Measurements from ENCODE around the gene TMEM63C. TPM values are rescaled to one million over a fixed set of nuclear protein-coding genes. Genes with fewer than 3 reads are reported as not detected.

Gene TMEM63C
- total and polyA plus RNA-seq, 2 donors: 0.24 to 0.64 TPM

DNA sequence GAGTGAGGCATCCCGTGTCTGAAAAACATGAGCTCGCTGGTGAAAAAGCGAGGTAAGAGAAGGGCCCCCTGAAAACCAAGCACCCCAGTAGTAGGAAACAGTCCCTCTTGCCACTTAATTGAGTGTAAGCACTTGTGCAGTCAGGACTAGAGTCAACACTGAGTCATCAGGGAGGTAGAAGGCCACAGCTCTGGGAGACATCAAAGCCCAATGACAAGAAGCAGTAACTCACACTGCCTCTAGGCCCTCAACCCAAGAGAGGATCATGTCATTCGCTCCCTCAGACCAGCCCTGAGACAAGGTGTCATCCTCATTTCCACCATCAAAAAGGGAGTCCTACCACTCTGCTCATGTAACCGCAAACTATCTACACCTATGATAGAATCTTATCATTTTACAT lies 121.3 kb downstream of the TMEM63C start:
- H3K27ac ChIP-seq (ENCODE audit: low read depth in 1 of 2, low read length in 1 of 2): no peak overlapping the region
- no peak for DNase-seq (ENCODE audit: low read depth in 6 of 9, low spot score in 9 of 9)
- WGBS: 97% methylated on average over 5 of the region's 5 CpGs
- no peak overlapping the region for H3K4me3 ChIP-seq (ENCODE audit: low read length in 2 of 2)
- H3K27me3 ChIP-seq (ENCODE audit: control insufficient read depth in 2 of 2, insufficient read depth in 1 of 2, low read length in 1 of 2): no peaks in the 10 kb centered on the region
- no peaks in the 10 kb centered on the region for H3K36me3 ChIP-seq (ENCODE audit: control insufficient read depth in 2 of 2, insufficient read depth in 2 of 2, low read length in 1 of 2)
- no peaks in the 10 kb centered on the region for H3K9me3 ChIP-seq (ENCODE audit: control insufficient read depth in 2 of 2, insufficient read depth in 1 of 2, low read length in 1 of 2)
- H3K4me1 ChIP-seq (ENCODE audit: control insufficient read depth in 2 of 2, insufficient read depth in 2 of 2, low read length in 2 of 2): peaks cover 0 to 3% of the 10 kb centered on the region in 2 donors

DNA sequence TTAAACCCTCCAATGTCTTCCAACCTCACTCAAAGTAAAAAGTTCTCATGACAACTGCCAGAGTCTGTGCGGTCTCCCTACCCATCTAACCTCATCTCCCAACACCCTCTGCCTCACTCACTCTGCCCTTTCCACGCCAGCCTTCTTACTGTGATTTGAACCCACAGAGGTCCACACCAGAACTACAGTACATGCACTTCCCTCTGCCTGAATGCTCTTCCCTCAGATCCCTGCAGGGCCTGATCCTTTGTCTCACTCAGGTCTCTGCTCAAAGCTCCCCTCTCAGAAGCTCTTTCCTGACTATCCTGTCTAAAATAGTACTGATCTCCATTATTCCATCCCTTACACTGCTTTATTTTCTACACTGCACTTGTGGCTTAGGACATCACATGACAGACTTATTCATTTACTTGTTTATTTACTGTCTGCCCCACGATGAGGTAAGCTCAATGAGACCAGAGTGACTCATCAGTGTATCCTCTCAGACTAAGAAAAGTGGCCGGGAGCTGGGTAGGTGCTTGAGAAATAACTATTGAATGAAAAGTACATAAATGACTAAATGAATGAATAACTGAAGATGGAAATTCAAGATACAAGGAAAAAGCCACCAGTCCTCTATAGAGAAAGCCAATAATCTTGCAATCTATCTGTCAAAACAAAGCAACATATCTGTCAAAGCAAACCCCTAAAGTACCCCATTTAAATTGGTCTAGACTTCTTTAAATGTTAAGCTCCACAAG lies 122.0 kb downstream of the TMEM63C start:
- no peak overlapping the region for H3K27ac ChIP-seq (ENCODE audit: low read depth in 1 of 2, low read length in 1 of 2)
- no peak for DNase-seq (ENCODE audit: low read depth in 6 of 9, low spot score in 9 of 9)
- H3K9me3 ChIP-seq (ENCODE audit: control insufficient read depth in 2 of 2, insufficient read depth in 1 of 2, low read length in 1 of 2): no peaks in the 10 kb centered on the region
- H3K4me1 ChIP-seq (ENCODE audit: control insufficient read depth in 2 of 2, insufficient read depth in 2 of 2, low read length in 2 of 2): peaks cover 0 to 3% of the 10 kb centered on the region in 2 donors
- WGBS: 88% methylated on average over 4 of the region's 4 CpGs
- no peaks in the 10 kb centered on the region for H3K36me3 ChIP-seq (ENCODE audit: control insufficient read depth in 2 of 2, insufficient read depth in 2 of 2, low read length in 1 of 2)
- no peak overlapping the region for H3K4me3 ChIP-seq (ENCODE audit: low read length in 2 of 2)
- H3K27me3 ChIP-seq (ENCODE audit: control insufficient read depth in 2 of 2, insufficient read depth in 1 of 2, low read length in 1 of 2): no peaks in the 10 kb centered on the region

DNA sequence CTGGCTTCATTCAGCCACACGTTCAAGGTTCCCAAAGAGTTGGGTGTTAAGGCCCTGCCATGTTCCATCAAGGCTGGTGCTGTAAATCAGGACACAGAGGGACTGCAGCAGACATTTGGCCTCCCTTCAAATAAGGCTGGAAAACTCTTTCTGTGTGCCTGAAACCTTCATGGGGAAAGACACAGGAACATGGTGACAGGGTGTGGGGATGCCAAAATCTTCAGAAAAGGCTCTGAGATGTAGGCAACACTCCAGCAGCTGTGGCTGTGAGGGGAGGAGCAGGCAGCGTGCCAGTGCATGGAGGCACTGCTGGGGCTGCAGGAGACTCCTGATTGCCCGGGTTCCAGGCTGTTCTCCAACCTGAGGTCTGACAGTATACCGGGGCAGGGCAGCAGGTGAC lies 124.1 kb downstream of the TMEM63C start:
- no peak overlapping the region for H3K4me3 ChIP-seq (ENCODE audit: low read length in 2 of 2)
- no peak overlapping the region for H3K27ac ChIP-seq (ENCODE audit: low read depth in 1 of 2, low read length in 1 of 2)
- peaks cover 3 to 8% of the 10 kb centered on the region in 2 donors for H3K4me1 ChIP-seq (ENCODE audit: control insufficient read depth in 2 of 2, insufficient read depth in 2 of 2, low read length in 2 of 2)
- WGBS: 94% methylated on average over 4 of the region's 4 CpGs
- H3K36me3 ChIP-seq (ENCODE audit: control insufficient read depth in 2 of 2, insufficient read depth in 2 of 2, low read length in 1 of 2): no peaks in the 10 kb centered on the region
- no peak for DNase-seq (ENCODE audit: low read depth in 6 of 9, low spot score in 9 of 9)
- H3K27me3 ChIP-seq (ENCODE audit: control insufficient read depth in 2 of 2, insufficient read depth in 1 of 2, low read length in 1 of 2): no peaks in the 10 kb centered on the region
- no peaks in the 10 kb centered on the region for H3K9me3 ChIP-seq (ENCODE audit: control insufficient read depth in 2 of 2, insufficient read depth in 1 of 2, low read length in 1 of 2)

DNA sequence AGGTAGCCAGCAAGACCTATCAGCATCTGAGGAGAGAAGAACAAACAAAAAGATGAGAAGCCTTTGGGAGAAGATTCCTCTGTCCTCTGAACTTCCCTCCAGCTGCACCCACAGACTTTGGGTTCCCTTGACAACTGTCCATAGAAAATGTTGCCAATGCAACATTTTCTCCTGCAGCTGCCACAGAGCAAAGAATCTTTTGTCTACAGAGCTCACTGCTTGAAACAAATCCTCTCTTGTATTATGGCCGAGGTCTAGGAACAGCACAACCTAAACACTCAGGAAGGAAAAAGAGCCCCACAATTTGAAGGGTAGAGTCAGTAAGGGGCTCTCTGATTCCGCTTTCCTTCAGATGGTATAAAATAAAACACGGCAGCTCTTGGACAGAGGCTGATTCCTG lies 124.8 kb downstream of the TMEM63C start:
- Histone ChIP-seq H3K9me3 (ENCODE audit: control insufficient read depth in 2 of 2, insufficient read depth in 1 of 2, low read length in 1 of 2) (no peaks in the 10 kb centered on the region), H3K36me3 (ENCODE audit: control insufficient read depth in 2 of 2, insufficient read depth in 2 of 2, low read length in 1 of 2) (no peaks in the 10 kb centered on the region), H3K4me1 (ENCODE audit: control insufficient read depth in 2 of 2, insufficient read depth in 2 of 2, low read length in 2 of 2) (peaks cover 3 to 6% of the 10 kb centered on the region in 2 donors), H3K4me3 (ENCODE audit: low read length in 2 of 2) (no peak overlapping the region), H3K27ac (ENCODE audit: low read depth in 1 of 2, low read length in 1 of 2) (no peak overlapping the region), H3K27me3 (ENCODE audit: control insufficient read depth in 2 of 2, insufficient read depth in 1 of 2, low read length in 1 of 2) (no peaks in the 10 kb centered on the region)
- 95% methylated on average over 3 of the region's 3 CpGs for WGBS
- no peak for DNase-seq (ENCODE audit: low read depth in 6 of 9, low spot score in 9 of 9)

DNA sequence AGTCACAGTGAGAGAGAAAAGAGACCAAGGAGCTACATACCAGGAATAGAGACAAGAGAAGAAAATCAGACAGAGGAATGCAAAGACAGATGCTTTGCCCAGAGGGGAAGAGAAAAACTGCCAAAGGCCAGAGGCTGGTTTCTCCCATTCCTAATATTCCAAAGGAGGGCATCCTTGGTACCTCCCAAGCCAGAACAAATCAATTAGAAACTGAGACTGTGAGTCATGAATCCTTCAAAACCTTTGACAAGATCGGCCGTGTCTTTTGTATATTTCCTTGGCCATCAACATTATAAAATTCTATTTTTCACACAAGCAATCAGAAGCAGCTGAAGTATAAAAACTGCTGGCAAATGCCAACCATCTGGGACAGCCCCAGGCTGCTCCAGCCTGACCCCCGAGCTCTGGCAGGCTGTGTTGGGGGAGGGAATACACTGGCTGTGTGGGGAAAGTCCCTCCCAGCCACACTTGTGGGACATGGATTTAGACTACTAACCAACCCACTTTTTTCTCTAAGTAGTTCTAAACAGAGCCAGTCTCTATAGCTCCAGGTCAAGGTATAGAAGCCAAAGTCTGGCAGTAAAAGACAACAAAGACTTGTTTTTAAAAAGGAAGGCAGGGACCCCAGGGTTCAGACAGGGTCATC lies 125.4 kb downstream of the TMEM63C start:
- H3K27ac ChIP-seq (ENCODE audit: low read depth in 1 of 2, low read length in 1 of 2): no peak overlapping the region
- 90% methylated on average over 3 of the region's 3 CpGs for WGBS
- no peaks in the 10 kb centered on the region for H3K27me3 ChIP-seq (ENCODE audit: control insufficient read depth in 2 of 2, insufficient read depth in 1 of 2, low read length in 1 of 2)
- H3K36me3 ChIP-seq (ENCODE audit: control insufficient read depth in 2 of 2, insufficient read depth in 2 of 2, low read length in 1 of 2): no peaks in the 10 kb centered on the region
- H3K4me1 ChIP-seq (ENCODE audit: control insufficient read depth in 2 of 2, insufficient read depth in 2 of 2, low read length in 2 of 2): peaks cover 3 to 5% of the 10 kb centered on the region in 2 donors
- no peak overlapping the region for H3K4me3 ChIP-seq (ENCODE audit: low read length in 2 of 2)
- H3K9me3 ChIP-seq (ENCODE audit: control insufficient read depth in 2 of 2, insufficient read depth in 1 of 2, low read length in 1 of 2): no peaks in the 10 kb centered on the region
- no peak for DNase-seq (ENCODE audit: low read depth in 6 of 9, low spot score in 9 of 9)

Other genes starting within 250 kb of the TMEM63C start
- 14.3 TPM for gene IRF2BPL, start 153.1 kb upstream of the TMEM63C start, total RNA-seq
- gene IRF2BPL, start 153.1 kb upstream of the TMEM63C start, polyA plus RNA-seq: 13.3 TPM
- 11.7 TPM for gene CIPC, start 83.5 kb upstream of the TMEM63C start, total RNA-seq
- gene CIPC, start 83.5 kb upstream of the TMEM63C start, polyA plus RNA-seq: 10.5 TPM
- gene ZDHHC22, start 40.0 kb upstream of the TMEM63C start, total RNA-seq: not detected
- 0.05 TPM for gene ZDHHC22, start 40.0 kb upstream of the TMEM63C start, polyA plus RNA-seq
- 0.14 TPM for gene NGB, start 89.4 kb downstream of the TMEM63C start, total RNA-seq
- 0.41 TPM for gene NGB, start 89.4 kb downstream of the TMEM63C start, polyA plus RNA-seq
- gene POMT2, start 139.1 kb downstream of the TMEM63C start, total RNA-seq: 3.5 TPM
- 11.1 TPM for gene POMT2, start 139.1 kb downstream of the TMEM63C start, polyA plus RNA-seq
- gene GSTZ1, start 139.2 kb downstream of the TMEM63C start, total RNA-seq: 18.6 TPM
- gene GSTZ1, start 139.2 kb downstream of the TMEM63C start, polyA plus RNA-seq: 24.4 TPM
- 10.0 TPM for gene TMED8, start 195.3 kb downstream of the TMEM63C start, total RNA-seq
- gene TMED8, start 195.3 kb downstream of the TMEM63C start, polyA plus RNA-seq: 7.0 TPM
- 1.4 TPM for gene SAMD15, start 195.6 kb downstream of the TMEM63C start, total RNA-seq
- 0.91 TPM for gene SAMD15, start 195.6 kb downstream of the TMEM63C start, polyA plus RNA-seq
- gene NOXRED1, start 241.7 kb downstream of the TMEM63C start, total RNA-seq: 0.19 TPM
- gene NOXRED1, start 241.7 kb downstream of the TMEM63C start, polyA plus RNA-seq: 1.6 TPM

Data from thymus (tissue), 11 donors.